HG03342 (cell line): ENCODE results near the gene KCNT2.

Experiments used
- ATAC-seq: cut with Tn5 transposase; IDR thresholded peaks from one replicate; pipeline ENCODE4 v1.9.1; 2021; ENCODE audit warnings: mild to moderate bottlenecking, moderate library complexity; ENCODE audit not compliant: unreplicated experiment

KCNT2 gene

GRCh38 chr1:196451103-196451502, 157.1 kb downstream of the KCNT2 start:
- ATAC-seq: no peak

- no peak for ATAC-seq
Observed at GRCh38 chr1:196450143-196451095, 157.8 kb downstream of the KCNT2 start.

GRCh38 chr1:196449460-196449859, 158.8 kb downstream of the KCNT2 start:
- ATAC-seq: no peak

- ATAC-seq: no peak
Observed at GRCh38 chr1:196445775-196446174, 162.5 kb downstream of the KCNT2 start.

GRCh38 chr1:196444634-196445033, 163.6 kb downstream of the KCNT2 start:
- ATAC-seq: no peak

- no peak for ATAC-seq
Observed at GRCh38 chr1:196442366-196442765, 165.9 kb downstream of the KCNT2 start.

GRCh38 chr1:196440711-196441110, 167.5 kb downstream of the KCNT2 start:
- ATAC-seq: no peak

- ATAC-seq: no peak
Observed at GRCh38 chr1:196438329-196438728, 169.9 kb downstream of the KCNT2 start.

GRCh38 chr1:196437671-196438070, 170.6 kb downstream of the KCNT2 start:
- ATAC-seq: no peak

- no peak for ATAC-seq
Observed at GRCh38 chr1:196433000-196433399, 175.2 kb downstream of the KCNT2 start.

- no peak for ATAC-seq
Observed at GRCh38 chr1:196427976-196428734, 180.1 kb downstream of the KCNT2 start.

GRCh38 chr1:196425513-196425912, 182.7 kb downstream of the KCNT2 start:
- no peak for ATAC-seq

GRCh38 chr1:196423612-196424011, 184.6 kb downstream of the KCNT2 start:
- no peak for ATAC-seq

- no peak for ATAC-seq
Observed at GRCh38 chr1:196418772-196419171, 189.5 kb downstream of the KCNT2 start.

GRCh38 chr1:196415978-196416377, 192.3 kb downstream of the KCNT2 start:
- ATAC-seq: no peak

- no peak for ATAC-seq
Observed at GRCh38 chr1:196412326-196412725, 195.9 kb downstream of the KCNT2 start.

- ATAC-seq: no peak
Observed at GRCh38 chr1:196410768-196411167, 197.5 kb downstream of the KCNT2 start.

- no peak for ATAC-seq
Observed at GRCh38 chr1:196409586-196409985, 198.7 kb downstream of the KCNT2 start.

- no peak for ATAC-seq
Observed at GRCh38 chr1:196407358-196408051, 200.7 kb downstream of the KCNT2 start.

- no peak for ATAC-seq
Observed at GRCh38 chr1:196405839-196406238, 202.4 kb downstream of the KCNT2 start.
